NCI-H187 treated with DMSO at 0.1 percent for 48 hours (cell line): ENCODE measurements around the gene SMAD3.

Experiments used
- DNase-seq: peaks from one replicate; lab custom pipeline; 2025; lab: John Stamatoyannopoulos, UW

Gene SMAD3

DNA sequence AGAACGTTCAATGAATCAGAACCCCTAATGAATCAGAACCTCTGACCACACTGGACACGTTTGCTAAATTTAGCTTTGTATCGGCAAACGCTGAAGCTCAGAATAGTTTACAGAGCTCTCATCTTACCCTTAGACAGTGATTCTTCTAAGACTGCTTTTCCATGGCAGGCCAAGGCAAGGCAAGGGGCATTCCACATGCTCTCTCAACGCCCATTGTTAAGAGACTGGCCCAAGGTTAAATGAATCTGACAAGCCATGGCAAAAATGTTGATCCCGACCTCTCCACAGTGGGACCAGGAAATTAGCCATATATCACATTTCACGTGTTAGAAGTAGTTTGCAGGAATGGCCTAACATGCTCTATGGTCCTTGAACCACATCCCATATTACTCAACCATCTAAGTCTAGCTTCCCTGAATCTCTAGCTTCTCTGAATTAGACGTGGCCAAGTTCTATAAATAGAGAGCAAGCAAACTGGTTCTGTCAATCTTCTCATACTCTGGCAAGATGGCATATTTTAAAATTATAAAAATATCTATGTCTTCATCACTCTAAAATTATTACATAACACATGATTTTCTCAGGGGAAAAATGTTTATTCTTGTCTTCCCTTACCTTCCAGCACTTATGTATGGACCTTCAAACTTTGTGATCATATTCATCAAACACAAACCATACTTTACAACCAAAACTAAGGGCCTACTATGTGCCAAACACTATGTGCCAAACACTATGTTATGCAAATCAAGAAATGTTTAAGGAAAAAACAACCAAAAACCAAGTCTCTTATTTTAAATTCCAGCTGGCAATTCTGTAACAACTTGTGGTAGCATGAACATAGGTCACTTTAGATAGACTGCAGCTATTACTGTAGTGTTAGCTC, 134.7 kb downstream of the SMAD3 start:
- DNase-seq, result no peak

DNA sequence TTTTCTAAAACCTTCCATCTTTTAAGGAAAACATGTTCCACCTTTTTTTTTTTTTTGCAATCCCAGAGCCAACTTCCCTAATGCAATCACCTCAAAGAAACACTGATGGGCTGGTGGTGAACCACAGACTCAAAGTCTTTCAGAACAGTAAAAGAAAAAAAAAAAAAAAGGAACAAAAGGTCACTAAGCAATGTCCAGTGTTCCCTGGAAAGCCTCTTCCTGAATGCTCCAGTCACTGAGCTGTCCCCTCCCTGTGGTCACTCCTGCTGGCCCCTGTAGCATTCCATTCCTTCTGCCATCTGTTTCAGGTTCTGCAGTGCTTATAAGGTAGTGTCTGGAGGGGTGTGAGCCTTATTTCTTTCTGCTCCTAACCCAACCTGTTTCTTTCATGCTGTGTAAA, 135.7 kb downstream of the SMAD3 start:
- DNase-seq, result no peak

DNA sequence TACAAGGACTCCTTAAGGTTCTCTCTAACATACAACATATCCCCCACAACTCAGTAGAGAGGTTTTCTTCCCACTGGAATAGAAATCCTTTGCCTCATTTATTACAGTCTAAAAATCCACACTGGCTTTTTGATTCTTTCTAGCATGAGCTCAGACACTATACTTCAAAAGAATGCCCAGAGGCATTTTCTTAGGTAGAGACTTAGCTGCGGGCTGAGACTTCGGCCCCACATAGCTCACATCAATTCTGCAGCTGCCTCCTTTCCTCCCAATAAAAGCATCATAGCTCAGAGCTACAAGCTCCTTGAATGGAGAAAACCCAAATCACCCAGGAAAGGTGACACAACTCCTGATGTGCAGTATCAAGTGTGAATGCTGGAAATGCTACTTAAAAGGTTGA, 136.7 kb downstream of the SMAD3 start:
- no peak for DNase-seq

DNA sequence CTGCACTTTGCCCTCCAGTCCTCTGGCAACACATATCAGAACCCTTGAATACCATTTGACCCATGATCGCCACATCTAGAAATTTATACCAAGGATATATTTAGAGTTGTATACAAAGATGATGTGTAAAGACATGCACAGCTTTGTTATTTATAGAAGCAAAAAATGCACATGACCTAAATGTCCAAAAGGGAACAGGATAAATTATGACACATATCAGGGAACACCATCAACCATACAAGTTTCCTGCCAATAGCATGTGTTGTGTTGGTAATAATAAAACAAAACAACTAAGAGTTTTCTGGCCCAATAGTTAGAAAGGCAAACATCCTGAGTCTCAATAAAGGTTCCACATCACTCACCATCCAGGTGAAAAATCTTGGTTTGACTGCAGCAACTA, 137.6 kb downstream of the SMAD3 start:
- no peak for DNase-seq

- DNase-seq, result no peak
Measured at GRCh38 chr15:67207555-67208207, 142.3 kb downstream of the SMAD3 start.

- no peak for DNase-seq
Measured at GRCh38 chr15:67208396-67208795, 143.0 kb downstream of the SMAD3 start.

- DNase-seq, result no peak
Measured at GRCh38 chr15:67210555-67211168, 145.3 kb downstream of the SMAD3 start.

DNA sequence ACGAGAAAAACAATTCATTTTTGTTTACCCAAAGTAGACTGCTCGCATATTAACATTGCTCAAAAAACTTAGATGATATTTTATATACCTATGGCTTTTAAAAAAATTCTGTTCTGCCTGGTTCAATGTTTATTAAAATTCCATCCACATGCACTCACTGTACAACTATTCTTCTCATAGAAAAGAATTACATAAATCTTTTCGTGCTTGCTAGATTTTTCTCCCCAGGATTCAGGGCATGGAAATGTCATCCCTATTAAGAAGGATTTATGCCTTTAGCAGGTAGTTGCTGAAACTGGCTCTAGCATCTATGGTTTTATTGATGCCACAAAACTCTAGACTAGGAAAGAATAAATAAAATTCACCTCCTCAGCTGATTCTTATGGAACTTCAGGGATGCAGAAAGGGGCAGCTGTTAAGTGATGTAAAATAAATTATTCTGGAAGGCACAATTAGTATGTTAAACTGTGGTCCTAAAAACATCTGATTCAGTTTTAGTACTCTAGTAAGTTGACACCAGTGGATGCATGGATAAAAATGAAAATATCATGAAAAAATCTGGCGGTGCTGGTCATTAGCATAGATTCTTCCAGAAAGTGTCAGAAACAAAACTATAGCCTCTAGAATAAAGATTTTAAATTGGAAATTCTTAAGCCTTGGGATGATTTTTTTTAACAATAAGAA, 147.4 kb downstream of the SMAD3 start:
- no peak for DNase-seq

GRCh38 chr15:67215102-67215501, 149.7 kb downstream of the SMAD3 start:
- DNase-seq, result no peak

- no peak for DNase-seq
Measured at GRCh38 chr15:67216859-67217258, 151.5 kb downstream of the SMAD3 start.

GRCh38 chr15:67218428-67218827, 153.0 kb downstream of the SMAD3 start:
- DNase-seq, result no peak

DNA sequence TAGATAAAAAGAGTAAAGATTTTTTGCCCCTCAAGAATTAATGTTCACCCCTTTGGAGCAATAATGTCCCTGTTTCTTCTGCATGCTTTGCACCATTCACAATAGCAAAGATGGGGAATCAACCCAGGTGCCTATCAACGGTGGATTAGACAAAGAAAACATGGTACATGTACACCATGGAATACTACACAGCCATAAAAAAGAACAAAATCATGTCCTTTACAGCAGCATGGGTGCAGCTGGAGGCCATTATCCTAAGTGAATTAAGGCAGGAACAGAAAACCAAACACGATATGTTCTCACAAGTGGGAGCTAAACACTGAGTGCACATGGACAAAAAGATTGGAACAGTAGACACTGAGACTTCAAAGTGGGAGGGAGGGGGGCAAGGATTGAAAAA, 153.9 kb downstream of the SMAD3 start:
- DNase-seq, result no peak

GRCh38 chr15:67224889-67225288, 159.5 kb downstream of the SMAD3 start:
- DNase-seq, result no peak

- DNase-seq, result no peak
Measured at GRCh38 chr15:67225336-67225735, 159.9 kb downstream of the SMAD3 start.

GRCh38 chr15:67227431-67227830, 162.0 kb downstream of the SMAD3 start:
- no peak for DNase-seq

GRCh38 chr15:67227846-67228245, 162.4 kb downstream of the SMAD3 start:
- no peak for DNase-seq

- DNase-seq, result no peak
Measured at GRCh38 chr15:67228286-67228685, 162.9 kb downstream of the SMAD3 start.

DNA sequence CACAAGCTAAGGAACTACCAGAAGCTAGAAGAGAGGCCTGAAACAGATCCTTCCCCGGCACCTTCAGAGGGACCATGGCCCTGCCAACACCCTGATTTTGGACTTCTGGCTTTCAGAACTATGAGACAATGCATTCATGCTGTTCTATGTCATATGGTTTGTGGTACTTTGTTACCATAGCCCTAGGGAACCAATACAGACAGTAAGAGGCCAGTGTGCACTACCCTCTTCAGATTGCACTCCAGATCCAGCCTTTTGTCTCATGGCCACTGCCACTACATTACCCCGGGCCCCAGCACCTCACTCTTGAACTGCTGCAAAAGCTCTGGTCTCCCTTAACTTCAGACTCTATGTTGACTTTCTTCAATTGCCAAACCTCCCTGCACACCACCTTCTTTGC, 165.1 kb downstream of the SMAD3 start:
- DNase-seq, result no peak

DNA sequence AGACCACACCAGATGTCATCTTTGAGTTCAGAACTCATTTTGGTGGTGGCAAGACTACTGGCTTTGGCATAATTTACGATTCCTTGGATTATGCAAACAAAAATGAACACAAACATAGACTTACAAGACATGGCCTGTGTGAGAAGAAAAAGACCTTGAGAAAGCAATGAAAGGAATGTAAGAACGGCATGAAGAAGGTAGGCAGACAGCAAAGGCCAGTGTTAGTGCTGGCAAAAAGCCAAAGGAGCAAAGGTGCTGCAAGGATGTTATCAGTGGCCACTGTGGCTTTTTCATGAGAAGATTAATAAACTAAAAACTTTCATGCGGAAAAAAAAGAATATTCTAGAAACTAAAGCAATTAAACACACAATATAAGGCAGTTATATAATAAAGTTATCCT, 167.2 kb downstream of the SMAD3 start:
- no peak for DNase-seq

DNA sequence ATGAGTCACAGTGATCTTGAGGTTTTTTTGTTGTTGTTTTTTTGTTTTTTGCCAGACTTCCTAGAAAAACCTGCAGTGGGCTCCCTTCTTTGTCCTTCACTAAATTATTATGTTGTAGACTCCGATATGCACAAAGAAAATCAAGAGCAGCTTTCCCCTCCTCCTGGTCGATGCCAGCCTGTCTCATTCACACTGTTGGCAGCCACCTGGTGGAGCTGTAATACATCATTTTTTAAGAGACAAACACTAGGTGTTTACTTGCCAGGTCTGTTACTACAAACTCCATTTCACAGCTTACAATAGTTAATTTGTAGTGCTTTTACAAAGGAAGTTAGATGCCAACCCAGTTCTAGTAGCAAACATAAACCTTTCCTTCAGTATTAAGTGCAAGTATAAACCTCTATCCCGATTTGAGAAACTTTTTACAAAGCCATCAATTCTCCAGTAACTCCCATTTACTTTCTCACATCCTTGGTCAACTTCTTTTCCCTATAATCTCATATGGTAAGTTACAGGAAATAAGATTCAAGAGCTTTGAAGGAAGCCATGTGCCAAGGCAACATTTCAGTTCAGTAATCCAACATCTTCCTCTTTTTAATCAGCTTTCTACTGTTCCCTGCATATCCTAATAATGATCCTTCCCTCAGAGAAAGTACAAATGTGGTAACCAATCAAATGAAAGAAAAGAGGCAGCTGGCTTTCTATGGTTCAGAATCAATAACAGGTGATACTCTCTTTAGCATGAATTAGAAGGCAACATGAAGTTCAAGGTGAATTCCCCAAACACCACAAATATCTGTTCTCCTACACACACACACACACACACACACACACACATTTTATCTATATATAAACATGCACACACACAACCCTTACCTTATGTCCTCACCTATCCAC, 175.1 kb downstream of the SMAD3 start:
- DNase-seq, result no peak

- no peak for DNase-seq
Measured at GRCh38 chr15:67241132-67241855, 175.9 kb downstream of the SMAD3 start.
